ENCODE data around the gene ZNRD2. TPM values are rescaled to one million over a fixed set of nuclear protein-coding genes. Genes with fewer than 3 reads are reported as not detected.

ZNRD2 gene
- total RNA-seq, 1 experiment from 2014 or later: 126 TPM

- H3K4me3 ChIP-seq (ENCODE audit: low read length): no peak overlapping the region
- no peaks in the 10 kb centered on the region for H3K9me2 ChIP-seq (replicated peaks; ENCODE audit: low read length)
- no peak overlapping the region for H2AFZ ChIP-seq (ENCODE audit: low read length)
- H4K20me1 ChIP-seq (ENCODE audit: low read length): no peaks in the 10 kb centered on the region
- no peak for DNase-seq
- intact Hi-C loops (cut with micrococcal nuclease): no loop called here
- H3K27me3 ChIP-seq (ENCODE audit: low read length): no peaks in the 10 kb centered on the region
- ChIA-PET CTCF (interaction anchor here (0.6 kb wide), 1 partner anchor 12 kb away, joined by 8 read pairs; no protein-coding TSS in a partner anchor), POLR2A (ENCODE audit: unreplicated experiment) (no interaction called here)
- H3K9me3 ChIP-seq (ENCODE audit: low read length): no peaks in the 10 kb centered on the region
- no peak overlapping the region for H3K4me2 ChIP-seq (ENCODE audit: low read length)
- no peak overlapping the region for H3K9ac ChIP-seq (ENCODE audit: low read length)
- no peaks in the 10 kb centered on the region for H3K79me2 ChIP-seq (ENCODE audit: low read length)
- no peaks in the 10 kb centered on the region for H3K4me1 ChIP-seq (ENCODE audit: insufficient read depth, low read length)
- ATAC-seq: no peak
- H3K36me3 ChIP-seq (ENCODE audit: low read depth, low read length): peaks cover 17% of the 10 kb centered on the region
- TF ChIP-seq CTCF (conservative IDR thresholded peaks at IDR 0.05; ENCODE audit: low read depth, low read length) (no peak), EZH2phosphoT487 (IDR thresholded peaks at IDR 0.05; ENCODE audit: borderline replicate concordance, low read length) (no peak), EZH2 (IDR thresholded peaks at IDR 0.05; ENCODE audit: low read length, unreplicated experiment) (no peak)
- no peak overlapping the region for H3K27ac ChIP-seq (ENCODE audit: low read length)
- no TSS peak for BruUV-seq (replicated peaks)
- no peaks in the 10 kb centered on the region for H3F3A ChIP-seq (ENCODE audit: low read length, unreplicated experiment)
Measured at GRCh38 chr11:65604258-65604657, 34.0 kb downstream of the ZNRD2 start.

GRCh38 chr11:65606876-65607613 lies 36.8 kb downstream of the ZNRD2 start:
- Histone ChIP-seq H4K20me1 (ENCODE audit: low read length) (no peaks in the 10 kb centered on the region; the same call in 1 of the 2 replicates), H3K4me3 (ENCODE audit: low read length) (no peak overlapping the region), H3F3A (ENCODE audit: low read length, unreplicated experiment) (no peaks in the 10 kb centered on the region), H3K9me3 (ENCODE audit: low read length) (no peaks in the 10 kb centered on the region), H3K9me2 (replicated peaks; ENCODE audit: low read length) (no peaks in the 10 kb centered on the region), H3K4me2 (ENCODE audit: low read length) (no peak overlapping the region), H3K9ac (ENCODE audit: low read length) (no peak overlapping the region), H2AFZ (ENCODE audit: low read length) (no peak overlapping the region), H3K4me1 (ENCODE audit: insufficient read depth, low read length) (peaks cover 12% of the 10 kb centered on the region), H3K27ac (ENCODE audit: low read length) (no peak overlapping the region), H3K36me3 (ENCODE audit: low read depth, low read length) (peaks cover 21% of the 10 kb centered on the region), H3K27me3 (ENCODE audit: low read length) (no peaks in the 10 kb centered on the region), H3K79me2 (ENCODE audit: low read length) (peaks cover 24% of the 10 kb centered on the region)
- BruUV-seq (replicated peaks): no TSS peak
- ATAC-seq (no peak), DNase-seq (no peak)
- TF ChIP-seq EZH2phosphoT487 (IDR thresholded peaks at IDR 0.05; ENCODE audit: borderline replicate concordance, low read length) (no peak), EZH2 (IDR thresholded peaks at IDR 0.05; ENCODE audit: low read length, unreplicated experiment) (no peak), CTCF (conservative IDR thresholded peaks at IDR 0.05; ENCODE audit: low read depth, low read length) (no peak)
- ChIA-PET POLR2A (ENCODE audit: unreplicated experiment) (no interaction called here), CTCF (no interaction called here)
- intact Hi-C loops (cut with micrococcal nuclease): no loop called here
